Omental fat pad (tissue), 4 donors: ENCODE results near the gene ZNF674. TPM values are rescaled to one million over a fixed set of nuclear protein-coding genes. Genes with fewer than 3 reads are reported as not detected.
"Not testable (repeated sequence)": the region's sequence is repeated elsewhere in the genome, so short reads cannot be mapped to it uniquely, and the experiment has no call there.

ENCODE experiments used
- ATAC-seq: fragments of 150-250 bp; one replicate; pipeline ENCODE4 v1.9.1; 2016; ENCODE audit warnings: mild to moderate bottlenecking, moderate library complexity; ENCODE audit not compliant: low FRiP score
- DNase-seq: peaks from one replicate; pipeline ENCODE4 v3.0.0-alpha.2; 2019; ENCODE audit warnings: low spot score
- small RNA-seq: library from RNA; depleted of rRNA; stranded (forward); fragments of <200 nt; gene quantifications from one replicate; pipeline ENCODE3, GENCODE V24; 2016
- total RNA-seq, 4 donors: library from RNA; depleted of rRNA; stranded (reverse); fragments of >200 nt; gene quantifications; one replicate each; pipeline ENCODE4 v1.1.0, GENCODE V29; 2016
- TF ChIP-seq, protein P1 (sequence below), 3 donors: fragments of 450-650 bp; IDR thresholded peaks; one replicate each; pipeline ENCODE4 v1.5.1; 2016 to 2017; ENCODE audit warnings: antibody characterized with exemption in 3 of 3, mild to moderate bottlenecking in 3 of 3, moderate library complexity in 2 of 3

The ZNF674 gene
- total RNA-seq, 4 donors from 2014 or later = 1.9 to 5.2 (median 2.5) TPM

DNA sequence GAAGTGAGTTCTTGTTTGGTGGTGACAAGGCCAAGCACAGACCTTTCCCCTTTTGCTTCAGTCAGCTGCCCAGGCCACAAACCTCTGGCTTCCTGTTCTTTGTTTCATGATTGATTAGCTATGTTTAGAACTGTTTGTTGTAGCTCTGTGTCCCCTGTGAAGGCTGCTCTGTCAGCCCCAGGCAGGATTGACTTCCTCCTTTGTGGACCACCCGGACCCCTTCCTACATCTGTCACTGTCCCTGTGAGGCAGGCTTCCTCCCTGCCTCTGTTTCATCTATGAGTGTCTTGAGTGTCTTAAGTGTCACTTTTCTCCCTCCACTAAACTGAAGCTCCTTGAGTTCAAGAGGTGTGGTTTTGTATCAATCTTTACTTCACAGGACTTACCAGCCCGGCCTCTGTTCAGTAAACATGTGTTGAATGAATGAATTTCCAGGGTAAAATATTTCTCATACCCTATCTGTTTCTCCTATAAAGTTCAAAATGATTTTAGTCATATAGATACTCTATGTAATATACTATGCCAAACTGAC, 83.5 kb downstream of the ZNF674 start:
- no peak for DNase-seq
- no peak for ATAC-seq
- TF ChIP-seq, protein P1, sequence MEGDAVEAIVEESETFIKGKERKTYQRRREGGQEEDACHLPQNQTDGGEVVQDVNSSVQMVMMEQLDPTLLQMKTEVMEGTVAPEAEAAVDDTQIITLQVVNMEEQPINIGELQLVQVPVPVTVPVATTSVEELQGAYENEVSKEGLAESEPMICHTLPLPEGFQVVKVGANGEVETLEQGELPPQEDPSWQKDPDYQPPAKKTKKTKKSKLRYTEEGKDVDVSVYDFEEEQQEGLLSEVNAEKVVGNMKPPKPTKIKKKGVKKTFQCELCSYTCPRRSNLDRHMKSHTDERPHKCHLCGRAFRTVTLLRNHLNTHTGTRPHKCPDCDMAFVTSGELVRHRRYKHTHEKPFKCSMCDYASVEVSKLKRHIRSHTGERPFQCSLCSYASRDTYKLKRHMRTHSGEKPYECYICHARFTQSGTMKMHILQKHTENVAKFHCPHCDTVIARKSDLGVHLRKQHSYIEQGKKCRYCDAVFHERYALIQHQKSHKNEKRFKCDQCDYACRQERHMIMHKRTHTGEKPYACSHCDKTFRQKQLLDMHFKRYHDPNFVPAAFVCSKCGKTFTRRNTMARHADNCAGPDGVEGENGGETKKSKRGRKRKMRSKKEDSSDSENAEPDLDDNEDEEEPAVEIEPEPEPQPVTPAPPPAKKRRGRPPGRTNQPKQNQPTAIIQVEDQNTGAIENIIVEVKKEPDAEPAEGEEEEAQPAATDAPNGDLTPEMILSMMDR (IDR thresholded peaks at IDR 0.05) = no peak

DNA sequence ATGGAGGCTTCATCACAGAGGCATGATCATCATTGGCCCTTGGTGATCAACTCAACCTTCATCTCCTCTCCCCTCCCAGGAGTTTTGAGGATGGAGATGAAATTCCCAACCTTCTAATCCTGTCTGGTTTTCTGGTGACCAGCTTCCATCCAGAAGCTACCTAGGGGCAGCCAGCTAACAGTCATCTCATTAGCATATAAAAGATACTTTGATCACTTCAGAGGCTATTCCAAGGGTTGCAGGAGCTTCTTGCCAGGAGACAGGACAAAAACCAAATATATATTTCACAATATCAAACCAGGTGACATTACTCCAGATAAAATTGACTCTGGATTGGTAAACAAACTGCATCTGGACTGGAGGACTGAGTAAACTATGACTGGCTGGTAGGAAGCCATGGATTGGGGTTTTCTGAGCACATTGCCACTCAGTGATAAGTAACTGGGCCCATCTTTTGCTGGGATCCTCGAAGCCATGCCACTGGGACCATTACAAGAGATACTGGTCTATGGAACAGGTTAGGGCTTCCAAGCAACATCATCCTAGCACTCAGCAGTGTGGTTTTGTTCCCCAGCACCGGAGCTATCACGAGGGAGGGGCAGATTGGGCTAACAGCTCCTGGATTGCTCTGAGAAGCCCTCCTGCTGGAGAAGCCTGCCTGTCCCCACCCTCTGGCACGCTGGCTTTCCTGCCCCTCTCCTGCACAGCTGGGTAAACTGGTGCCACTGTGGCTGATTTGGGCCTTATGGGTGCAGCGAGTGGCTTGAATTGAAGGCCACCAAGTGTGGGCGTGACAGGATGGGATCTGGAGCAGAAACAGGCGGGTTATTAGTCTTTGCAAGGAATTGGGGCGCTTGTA, 84.2 kb downstream of the ZNF674 start:
- DNase-seq, ATAC-seq: not testable (repeated sequence)

DNA sequence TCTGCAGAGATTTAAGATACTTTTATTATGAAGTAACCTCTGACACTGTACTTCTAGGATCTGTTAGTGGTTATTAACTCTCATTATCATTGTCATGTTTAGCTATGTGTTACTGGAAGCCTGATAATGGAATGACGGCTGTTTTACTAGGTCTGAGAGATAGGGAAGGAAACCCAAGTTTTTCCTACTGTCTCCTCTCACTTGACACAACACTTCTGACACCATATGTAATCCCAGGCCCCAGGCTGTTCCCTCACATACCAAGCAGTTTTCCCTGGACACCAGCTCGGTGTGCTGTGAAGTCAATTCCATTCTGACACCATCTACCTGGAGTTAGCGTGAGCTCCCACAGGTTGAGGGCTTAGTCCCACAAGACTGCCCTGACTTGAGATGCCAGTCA, 85.6 kb downstream of the ZNF674 start:
- ATAC-seq (no peak), DNase-seq (no peak)
- TF ChIP-seq, protein P1 (IDR thresholded peaks at IDR 0.05) = no peak

DNA sequence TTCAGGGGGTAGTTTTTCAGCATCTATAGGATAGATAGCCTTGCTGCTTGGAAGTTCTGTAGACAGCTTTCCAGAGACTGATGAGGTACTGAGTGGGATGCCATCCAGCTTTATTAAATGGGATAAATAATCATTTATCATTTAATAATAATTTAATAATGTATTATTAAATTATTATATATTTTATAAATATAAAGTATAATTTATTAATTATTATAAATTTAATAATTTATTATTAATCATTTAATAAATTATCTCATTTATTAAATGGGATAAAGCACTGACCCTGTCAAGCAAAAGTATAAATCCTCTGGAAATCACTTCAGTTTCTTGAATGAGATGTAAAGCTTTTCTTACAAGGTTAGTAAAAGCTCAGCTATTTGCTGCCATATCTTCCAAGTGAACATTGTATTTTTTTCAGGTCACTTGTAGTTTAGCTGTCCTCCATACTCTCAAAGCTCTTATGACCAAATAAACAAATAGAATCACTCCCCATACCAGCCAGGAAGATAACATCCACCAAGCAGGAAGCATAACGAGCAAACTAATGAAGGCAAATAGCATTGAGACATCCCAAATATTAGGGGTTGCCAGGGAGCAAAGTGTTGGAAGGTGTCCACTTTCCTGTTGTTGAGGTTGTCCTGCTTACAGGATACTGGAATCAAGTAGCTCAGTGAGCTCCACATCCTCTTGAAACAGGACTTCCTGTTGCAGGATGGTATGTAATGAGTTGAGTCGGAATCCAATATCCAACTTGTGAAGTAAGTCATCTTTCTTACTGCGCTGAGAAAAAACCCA, 88.9 kb downstream of the ZNF674 start:
- DNase-seq (no peak), ATAC-seq (no peak)
- TF ChIP-seq, protein P1 (IDR thresholded peaks at IDR 0.05) = no peak

Small RNA genes lying within 50 kb of the gene (small RNA-seq; reads per million reads assigned to genes)
- gene RF00017 (not detected), gene RNU6-50P (not detected)

Other genes starting within 250 kb of the ZNF674 start
- gene CHST7, start 28.3 kb upstream of the ZNF674 start, total RNA-seq = 10 to 100 TPM; 12.5 to 48.7 (median 24.0) TPM
- gene SLC9A7, start 213.7 kb upstream of the ZNF674 start, total RNA-seq = 1 to 10 TPM in 3 of 4 donors, under 1 TPM in 1; 0.63 to 9.0 (median 2.7) TPM